GM04503 (cell line): ENCODE results near the gene EIF4E1B.

Source experiments
- DNase-seq: peaks from one replicate; pipeline ENCODE4 v3.0.0-alpha.2; 2012; ENCODE audit warnings: low read depth

Gene EIF4E1B

DNA sequence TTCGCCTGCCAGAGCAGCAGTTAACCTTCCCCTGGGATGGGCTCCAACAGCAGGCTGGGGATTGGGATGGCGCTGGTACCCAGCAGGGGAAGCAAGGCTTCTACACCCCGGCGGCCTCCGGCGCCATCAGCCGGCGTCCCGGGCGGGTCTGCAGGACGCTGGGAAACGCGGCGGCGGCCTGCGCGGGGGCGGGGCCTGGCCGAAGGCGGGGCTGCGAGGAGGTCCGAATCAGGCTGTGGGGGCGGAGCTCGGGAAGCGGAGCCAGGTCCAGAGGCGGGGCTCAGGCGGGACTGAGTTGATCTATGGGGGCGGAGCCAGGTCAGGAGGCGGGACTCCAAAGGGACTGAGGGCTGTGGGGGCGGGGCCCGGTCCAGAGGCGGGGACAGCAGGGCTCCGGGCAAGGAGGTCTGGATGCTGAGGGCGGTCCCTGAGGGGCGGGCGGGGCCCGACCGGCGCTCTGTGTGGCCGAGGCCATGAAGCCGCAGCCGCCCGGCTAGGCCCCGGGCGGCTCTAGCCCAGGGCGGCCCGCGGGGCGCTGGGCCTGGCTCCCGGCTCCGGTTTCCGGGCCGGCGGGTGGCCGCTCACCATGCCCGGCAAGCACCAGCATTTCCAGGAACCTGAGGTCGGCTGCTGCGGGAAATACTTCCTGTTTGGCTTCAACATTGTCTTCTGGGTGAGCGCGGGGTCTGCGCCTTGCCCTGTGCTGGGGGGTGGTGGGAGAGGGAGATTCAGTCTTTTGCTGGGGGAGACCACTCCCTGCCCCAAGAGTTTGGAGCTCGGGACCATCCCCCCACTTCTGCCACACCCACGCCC lies 16.8 kb downstream of the EIF4E1B start, which contains the start of gene TSPAN17:
TSPAN17 (plus strand) TSS at position 455 of the 813 bp plus-strand sequence; CDS start at position 587, 132 bp downstream.
- peak; percentile 84 for DNase-seq

- no peak for DNase-seq
These were observed 17.5 kb downstream of the EIF4E1B start for GRCh38 chr5:176647843-176648473.

DNA sequence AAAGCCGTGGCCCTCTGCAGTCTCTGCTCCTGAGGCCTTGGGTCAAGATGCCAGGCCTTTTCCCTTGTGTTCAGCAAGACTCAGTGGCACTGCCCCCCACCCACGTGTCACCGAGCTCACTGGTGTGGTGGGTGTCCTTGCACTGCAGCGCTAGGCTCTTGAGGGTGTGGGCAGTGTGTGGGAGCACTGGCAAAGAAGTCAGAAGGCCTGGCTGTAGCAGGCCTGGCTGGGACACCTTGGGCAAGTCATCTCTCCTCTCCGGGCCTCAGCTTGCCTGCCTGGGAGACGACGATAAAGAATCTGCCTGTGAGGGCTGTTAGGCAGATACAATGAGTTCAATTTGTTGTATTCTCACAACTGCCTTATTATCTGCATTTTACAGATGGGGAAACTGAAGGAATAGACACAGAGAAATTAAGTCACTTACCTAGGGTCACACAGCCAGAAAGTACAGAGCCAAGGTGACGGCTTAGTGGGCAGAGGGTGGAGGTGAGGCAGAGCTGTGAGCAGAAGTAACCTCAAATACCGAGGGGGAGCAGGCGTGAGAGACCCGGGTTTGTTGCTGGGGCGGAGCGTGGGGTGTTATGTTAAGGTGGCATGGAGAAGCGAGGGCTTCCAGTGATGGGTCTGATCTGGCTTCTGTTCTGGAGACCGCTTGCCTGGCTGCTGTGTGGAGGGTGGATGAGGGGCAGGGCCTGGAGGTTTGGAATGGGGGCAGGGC lies 18.2 kb downstream of the EIF4E1B start:
- no peak for DNase-seq

DNA sequence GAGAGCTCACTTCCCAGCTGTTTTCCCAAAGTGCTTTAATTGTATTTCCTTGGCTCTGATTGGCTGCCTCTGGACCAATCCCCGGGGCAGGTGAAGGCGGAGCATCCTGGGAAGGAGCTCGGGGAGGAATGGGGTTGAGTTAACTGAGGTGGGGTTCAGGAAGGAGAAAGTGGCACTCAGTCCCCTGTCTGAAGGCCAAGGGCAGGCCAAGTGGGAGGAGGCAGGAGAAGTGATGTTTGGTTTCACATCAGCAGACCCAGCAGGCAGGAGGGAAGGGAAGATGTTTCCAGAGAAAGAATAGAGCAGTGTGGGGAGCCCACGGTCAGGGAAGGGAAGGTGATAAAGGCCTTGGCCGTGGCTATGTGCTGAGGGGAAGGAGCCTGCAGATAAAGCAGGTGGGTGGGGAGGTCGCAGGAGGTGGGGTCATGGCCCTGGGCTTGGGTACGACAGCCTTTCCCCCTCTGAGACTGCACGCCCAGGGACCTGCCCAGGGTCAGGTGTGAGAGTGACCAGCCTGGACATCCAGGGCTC lies 19.9 kb downstream of the EIF4E1B start:
- DNase-seq, result no peak

- no peak for DNase-seq
These were observed 21.1 kb downstream of the EIF4E1B start for GRCh38 chr5:176651472-176651980.

DNA sequence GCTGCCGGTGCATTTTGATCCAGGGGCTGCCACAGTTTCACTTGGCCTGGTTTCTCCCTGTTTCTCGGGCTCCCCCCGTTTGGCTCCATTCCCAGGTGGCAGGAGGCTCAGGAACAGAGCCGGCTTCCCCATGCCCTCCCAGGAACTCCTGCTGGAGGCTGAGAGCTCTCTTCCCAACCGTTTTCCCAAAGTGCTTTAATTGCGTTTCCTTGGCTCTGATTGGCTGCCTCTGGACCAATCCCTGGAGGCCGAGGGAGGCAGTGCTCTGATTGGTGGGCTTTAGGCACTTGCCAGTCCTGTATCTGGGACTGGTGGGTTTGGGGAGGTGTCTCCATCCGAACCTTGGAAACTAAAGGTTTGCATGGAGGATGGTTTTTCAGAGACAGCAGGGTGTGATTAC lies 21.7 kb downstream of the EIF4E1B start:
- no peak for DNase-seq

DNA sequence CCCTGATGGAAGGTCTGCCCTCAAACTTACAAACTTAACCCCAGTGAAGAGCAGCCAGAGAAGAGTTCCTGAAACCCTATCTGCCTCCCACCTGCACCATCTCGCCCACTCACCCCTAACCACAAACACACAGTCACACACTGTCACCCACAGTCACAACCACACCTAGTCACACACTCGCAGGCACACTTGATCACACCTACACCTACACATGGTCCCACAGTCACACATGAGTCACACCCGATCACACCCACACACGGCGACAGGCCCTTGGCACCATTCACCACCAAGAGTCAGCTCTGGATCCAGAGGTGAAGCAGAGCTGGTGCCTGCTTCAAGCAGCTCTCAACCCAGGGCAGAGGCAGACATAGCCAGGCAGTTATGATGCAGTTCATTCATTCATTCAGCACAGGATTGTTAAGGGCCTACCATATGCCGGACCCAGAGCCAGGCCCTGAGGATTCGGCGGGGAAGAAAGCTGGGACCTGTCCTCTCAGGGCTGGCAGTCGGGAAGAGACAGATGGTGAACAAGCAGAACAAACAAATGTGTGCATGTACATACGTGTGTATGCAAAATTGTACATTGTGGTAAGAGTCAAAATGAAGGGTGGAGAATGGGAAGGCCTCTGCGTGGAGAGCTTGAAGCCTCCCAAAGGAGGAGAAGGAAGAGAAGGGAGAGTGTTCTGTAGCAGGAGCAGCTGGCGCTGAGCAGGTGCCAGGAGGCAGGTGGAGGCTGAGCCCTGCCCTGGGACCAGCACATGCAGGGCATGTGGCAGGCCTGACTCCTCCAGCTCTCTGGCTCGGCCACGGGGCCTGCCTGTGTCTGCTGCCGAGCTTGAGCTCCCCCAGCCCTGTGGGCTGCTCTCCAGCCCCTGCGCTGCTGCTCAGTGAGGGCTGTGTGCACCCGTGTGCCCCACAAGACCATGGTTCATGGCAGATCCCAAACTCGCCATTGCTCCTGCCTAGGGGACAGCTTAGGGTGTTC lies 23.2 kb downstream of the EIF4E1B start:
- no peak for DNase-seq

GRCh38 chr5:176654856-176655255 lies 24.4 kb downstream of the EIF4E1B start:
- no peak for DNase-seq

- no peak for DNase-seq
These were observed 26.1 kb downstream of the EIF4E1B start for GRCh38 chr5:176656467-176656990.

DNA sequence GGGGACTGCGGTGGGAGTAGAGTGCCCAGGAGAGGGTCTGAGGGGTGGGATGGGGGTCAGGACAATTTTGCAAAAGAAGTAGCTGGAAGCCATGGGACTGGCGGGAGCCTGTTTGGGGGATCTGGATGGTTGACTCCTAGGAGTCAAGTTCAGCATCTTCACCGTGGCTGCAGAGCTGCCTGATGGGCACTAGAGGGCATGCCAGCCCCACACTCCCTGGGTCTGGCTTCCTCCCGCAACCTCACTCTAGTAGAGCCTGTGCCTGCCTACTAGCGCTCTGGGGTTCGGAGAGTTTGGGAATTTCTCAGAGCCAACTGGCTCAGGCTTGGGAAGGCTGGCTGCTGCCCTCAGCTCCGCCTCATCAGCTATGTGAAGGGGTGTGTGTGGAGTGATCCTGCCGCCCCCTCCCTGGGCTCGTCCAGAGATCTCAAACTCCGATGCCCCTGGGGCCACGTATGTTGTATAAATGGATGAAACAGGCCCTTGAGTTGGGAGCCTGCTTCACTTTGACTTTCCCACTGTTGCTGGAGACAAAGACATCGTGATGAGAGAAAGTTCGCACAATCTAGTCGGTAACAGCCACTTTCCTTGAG lies 27.6 kb downstream of the EIF4E1B start:
- DNase-seq, result no peak

DNA sequence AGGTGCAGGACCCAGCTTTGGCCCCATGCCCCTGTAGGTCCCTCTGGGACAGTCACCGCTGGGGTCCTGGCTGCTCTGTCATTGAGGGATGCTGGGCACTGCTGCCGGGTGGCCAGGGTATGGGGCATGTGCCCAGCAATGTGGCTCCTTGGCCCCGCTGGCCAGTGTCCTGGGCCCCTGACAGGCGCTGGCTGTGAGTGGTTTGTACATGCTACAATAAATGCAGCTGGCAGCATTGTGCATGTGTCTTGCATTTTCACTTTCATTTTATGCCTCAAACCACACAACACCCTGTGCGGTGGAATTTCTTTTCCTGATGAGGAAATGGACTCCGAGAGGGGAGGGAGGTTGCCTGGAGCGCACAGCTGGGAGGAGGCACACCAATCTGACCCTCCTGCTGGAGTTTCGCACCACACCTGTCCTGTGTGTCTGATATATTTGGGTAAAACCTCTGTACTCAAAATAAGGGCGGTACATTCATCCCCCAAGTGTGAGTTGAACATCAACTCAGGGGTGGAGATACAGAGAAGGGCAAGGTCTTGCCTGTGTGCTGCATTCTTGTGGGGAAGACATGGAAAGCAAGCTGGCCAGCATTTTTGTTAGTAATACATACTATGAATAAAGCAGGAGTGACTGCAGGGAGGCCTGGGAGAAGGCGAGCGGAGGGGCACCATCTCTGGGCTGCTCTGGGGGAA lies 28.5 kb downstream of the EIF4E1B start:
- no peak for DNase-seq

- DNase-seq, result no peak
These were observed 29.0 kb downstream of the EIF4E1B start for GRCh38 chr5:176659512-176659839.

DNA sequence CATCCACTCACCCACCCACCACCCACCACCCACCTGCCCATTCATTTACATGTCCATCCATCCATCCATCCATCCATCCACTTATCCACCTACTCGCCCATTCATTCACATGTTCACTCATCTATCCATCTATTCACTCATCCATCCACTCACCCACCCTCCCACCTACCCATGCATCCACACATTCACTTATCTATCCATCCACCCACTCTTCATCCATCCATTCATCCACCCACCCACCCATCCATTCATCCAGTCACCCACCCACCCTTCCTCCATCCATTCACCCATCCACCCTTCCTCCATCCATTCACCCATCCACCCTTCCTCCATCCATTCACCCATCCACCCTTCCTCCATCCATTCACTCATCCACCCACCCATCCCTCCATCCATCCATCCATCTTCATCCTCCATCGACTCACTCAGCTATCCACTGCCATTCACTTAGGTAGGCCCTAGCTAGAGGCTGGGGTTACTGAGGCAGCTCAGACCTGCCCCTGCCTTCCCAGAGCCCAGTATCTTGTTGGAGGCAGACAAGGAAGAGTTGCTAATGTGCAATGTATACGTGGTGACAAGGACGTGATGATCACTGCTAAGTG lies 29.5 kb downstream of the EIF4E1B start:
- DNase-seq, result no peak

DNA sequence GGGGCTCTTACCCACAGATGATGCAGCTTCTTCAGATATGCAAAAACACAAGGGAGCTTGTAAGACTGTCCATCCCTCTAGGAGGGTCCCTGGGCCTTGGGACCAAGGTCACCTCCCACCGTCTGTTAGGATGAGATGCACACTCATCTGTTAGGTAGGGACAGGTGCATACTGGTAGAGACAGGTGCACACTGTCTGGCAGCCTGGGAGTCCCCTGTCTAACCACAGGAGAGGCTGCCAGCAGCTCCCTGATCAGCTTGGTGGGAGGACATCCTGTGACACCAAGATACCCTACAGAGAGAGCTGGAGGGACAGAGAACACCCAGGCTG lies 30.0 kb downstream of the EIF4E1B start:
- DNase-seq, result no peak

GRCh38 chr5:176660860-176661641 lies 30.6 kb downstream of the EIF4E1B start:
- no peak for DNase-seq

DNA sequence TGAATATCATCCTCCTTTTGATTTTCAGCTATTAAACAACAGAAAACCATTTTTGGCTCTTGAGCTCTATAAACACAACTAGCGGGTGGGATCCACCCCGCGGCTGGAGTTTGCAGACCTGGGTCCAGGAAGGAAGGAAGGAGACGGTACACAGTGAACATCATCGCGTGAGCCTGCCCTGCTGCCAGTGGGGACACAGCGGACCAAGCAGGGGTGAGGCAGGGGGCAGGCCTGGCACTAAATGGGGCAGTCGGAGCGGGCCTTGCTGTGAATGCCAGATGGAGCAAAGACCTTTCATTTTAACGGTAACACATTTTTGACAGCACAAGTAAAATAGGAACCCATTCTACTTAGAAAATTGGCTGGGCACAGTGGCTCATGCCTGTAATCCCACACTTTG lies 31.2 kb downstream of the EIF4E1B start:
- no peak for DNase-seq

DNA sequence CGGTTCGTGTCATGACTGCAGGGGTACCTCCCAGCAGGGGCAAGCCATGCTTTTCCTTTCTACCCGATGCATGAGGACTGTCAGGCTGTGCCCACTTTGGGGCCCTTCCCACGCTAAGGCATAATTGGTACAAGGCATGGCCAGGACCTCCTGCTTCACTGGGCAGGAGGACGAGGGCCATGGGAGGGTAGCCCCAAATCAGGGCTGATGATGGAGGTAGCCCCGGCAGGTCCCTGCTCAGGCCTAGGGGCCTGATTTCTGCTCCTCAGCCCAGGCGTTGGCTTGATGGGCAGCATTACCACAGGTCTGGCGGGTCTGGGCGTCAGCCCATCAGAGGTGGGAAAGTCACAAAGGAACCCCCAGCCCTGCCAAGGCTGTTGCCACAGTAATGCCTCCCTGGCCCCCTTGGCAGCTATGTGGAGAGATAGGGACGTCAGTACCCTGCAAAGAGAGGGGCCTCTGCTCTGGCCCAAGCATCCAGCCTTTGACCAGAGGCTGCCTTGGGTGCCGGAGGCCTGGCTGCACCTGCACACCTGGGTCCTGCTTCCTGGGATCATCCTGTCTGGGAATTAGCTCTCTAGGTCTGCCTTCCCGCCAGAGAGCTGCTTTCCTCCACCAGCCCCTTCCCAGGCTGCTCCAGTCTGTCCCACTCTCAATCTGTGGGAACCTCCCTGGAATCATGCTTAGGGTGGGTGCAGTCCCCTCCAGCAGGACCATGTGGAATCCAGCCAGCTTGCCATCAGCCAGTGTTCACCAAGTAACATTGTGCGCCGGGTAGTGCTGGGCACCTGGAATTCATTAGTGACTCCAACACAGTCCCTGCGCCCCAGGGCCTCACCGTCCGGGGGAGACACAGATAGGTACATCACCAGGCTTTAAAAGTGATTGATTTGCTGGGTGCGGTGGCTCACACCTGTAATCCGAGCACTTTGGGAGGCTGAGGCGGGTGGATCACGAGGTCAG lies 32.2 kb downstream of the EIF4E1B start:
- DNase-seq, result no peak

GRCh38 chr5:176663566-176663965 lies 33.1 kb downstream of the EIF4E1B start:
- no peak for DNase-seq
